GM06990 (cell line): ENCODE results near the gene HSPG2.
A peak's percentile ranks its signal among the peaks of the same experiment; 100 is the strongest.

Experiments used
- DNase-seq: peaks from one replicate; pipeline ENCODE4 v3.0.0-alpha.2; 2011; ENCODE audit not compliant: insufficient read length; ENCODE audit errors: extremely low read depth
- H3K27me3 ChIP-seq: replicated peaks from 2 replicates; pipeline ENCODE4 v1.6.0; 2011; ENCODE audit warnings: low read length; ENCODE audit not compliant: control insufficient read depth, insufficient read depth
- H3K36me3 ChIP-seq: 2 replicates; pipeline ENCODE4 v1.5.1; 2011; ENCODE audit warnings: low read length; ENCODE audit not compliant: control insufficient read depth, insufficient read depth
- H3K4me3 ChIP-seq: replicated peaks from 2 replicates; pipeline ENCODE4 v1.5.1; 2011; ENCODE audit warnings: low read depth, mild to moderate bottlenecking, control low read depth, low read length
- CTCF ChIP-seq: IDR thresholded peaks from 2 replicates; pipeline ENCODE4 v1.5.1; 2011; ENCODE audit warnings: low read length, control low read depth, mild to moderate bottlenecking, inconsistent platforms; ENCODE audit not compliant: insufficient read depth, poor library complexity, severe bottlenecking

HSPG2 gene

GRCh38 chr1:21854090-21854750, 82.9 kb downstream of the HSPG2 start:
- no peak for TF ChIP-seq CTCF
- Histone ChIP-seq H3K27me3 (no peaks in the 10 kb centered on the region), H3K36me3 (no peaks in the 10 kb centered on the region), H3K4me3 (no peak overlapping the region)
- no peak for DNase-seq

GRCh38 chr1:21853131-21853427, 84.0 kb downstream of the HSPG2 start:
- no peak overlapping the region for H3K4me3 ChIP-seq
- no peak for TF ChIP-seq CTCF
- DNase-seq = no peak

GRCh38 chr1:21852282-21853130, 84.6 kb downstream of the HSPG2 start:
- H3K27me3 ChIP-seq = no peaks in the 10 kb centered on the region
- H3K4me3 ChIP-seq = no peak overlapping the region
- H3K36me3 ChIP-seq = no peaks in the 10 kb centered on the region
- no peak for TF ChIP-seq CTCF
- peak; percentile 50 for DNase-seq

More at GRCh38 chr1:21853131-21853427, 84.0 kb downstream of the HSPG2 start:
- Histone ChIP-seq H3K36me3 (no peaks in the 10 kb centered on the region), H3K27me3 (no peaks in the 10 kb centered on the region)

- no peak for DNase-seq
- Histone ChIP-seq H3K27me3 (no peaks in the 10 kb centered on the region), H3K4me3 (no peak overlapping the region), H3K36me3 (no peaks in the 10 kb centered on the region)
- TF ChIP-seq CTCF = no peak
Observed at GRCh38 chr1:21851430-21852250, 85.5 kb downstream of the HSPG2 start.

- no peak for TF ChIP-seq CTCF
- Histone ChIP-seq H3K27me3 (no peaks in the 10 kb centered on the region), H3K4me3 (no peak overlapping the region), H3K36me3 (no peaks in the 10 kb centered on the region)
- no peak for DNase-seq
Observed at GRCh38 chr1:21849909-21850576, 87.1 kb downstream of the HSPG2 start.
